ENCODE data around the gene TOGARAM2.

GRCh38 chr2:29005331-29005730, 24.2 kb downstream of the TOGARAM2 start:
- no peak for TF ChIP-seq CTCF (IDR thresholded peaks at IDR 0.05 in 4 of 5, conservative IDR thresholded peaks at IDR 0.05 in 1 of 5)
- no peak for TF ChIP-seq POLR2A (IDR thresholded peaks at IDR 0.05)
